ENCODE results near the gene SMIM30.
"Not testable (repeated sequence)": the region's sequence is repeated elsewhere in the genome, so short reads cannot be mapped to it uniquely, and the experiment has no call there.

GRCh38 chr7:113166176-113166575 is 47.8 kb upstream of the SMIM30 start:
- not testable (repeated sequence) for TF ChIP-seq CTCF, POLR2A (IDR thresholded peaks at IDR 0.05)

Data from heart left ventricle (tissue), 13 donors.